Type B pancreatic cell (in vitro differentiated cells): Measurements from ENCODE around the gene CWC25. TPM values are rescaled to one million over a fixed set of nuclear protein-coding genes. Genes with fewer than 3 reads are reported as not detected.

ENCODE experiments used
- DNase-seq: peaks from one replicate; pipeline ENCODE4 v3.0.0; 2021; ENCODE audit warnings: mixed read lengths; ENCODE audit not compliant: unreplicated experiment; ENCODE audit errors: extremely low spot score
- H3K27ac Mint-ChIP-seq: 2 replicates; pipeline ENCODE4 v1.8.0; 2021; ENCODE audit warnings: mild to moderate bottlenecking, mixed read lengths
- H3K27me3 Mint-ChIP-seq: 2 replicates; pipeline ENCODE4 v1.8.0; 2021; ENCODE audit warnings: mixed read lengths
- H3K36me3 Mint-ChIP-seq: 2 replicates; pipeline ENCODE4 v1.8.0; 2021; ENCODE audit warnings: mixed read lengths
- H3K4me1 Mint-ChIP-seq: one replicate; pipeline ENCODE4 v1.8.0; 2021; ENCODE audit warnings: mixed read lengths; ENCODE audit not compliant: unreplicated experiment
- H3K4me3 Mint-ChIP-seq: 2 replicates; pipeline ENCODE4 v1.8.0; 2021; ENCODE audit warnings: mild to moderate bottlenecking, mixed read lengths
- H3K9me3 Mint-ChIP-seq: 2 replicates; pipeline ENCODE4 v1.8.0; 2021; ENCODE audit warnings: mixed read lengths
- CTCF ChIP-seq: fragments of 200-600 bp; sonication (generic); conservative IDR thresholded peaks from 2 replicates; pipeline ENCODE4 v1.5.0; 2021; ENCODE audit warnings: antibody characterized with exemption, mild to moderate bottlenecking
- total RNA-seq: library from RNA; stranded (reverse); gene quantifications from 2 replicates; pipeline ENCODE4 v1.2.1, GENCODE V29; 2021; ENCODE audit warnings: low replicate concordance

Gene CWC25
- total RNA-seq, 1 donor from 2014 or later: 17.7 TPM

- Mint-ChIP-seq H3K4me3 (peak overlapping the region; percentile 96), H3K36me3 (peaks cover 3% of the 10 kb centered on the region), H3K9me3 (no peaks in the 10 kb centered on the region), H3K27me3 (peaks cover 13% of the 10 kb centered on the region), H3K27ac (peak overlapping the region; percentile 96), H3K4me1 (peaks cover 47% of the 10 kb centered on the region)
- no peak for TF ChIP-seq CTCF
- no peak for DNase-seq
Observed at GRCh38 chr17:38871247-38872015, 46.3 kb upstream of the CWC25 start.

- DNase-seq: no peak
- Mint-ChIP-seq H3K9me3 (no peaks in the 10 kb centered on the region), H3K4me1 (peaks cover 46% of the 10 kb centered on the region), H3K36me3 (peaks cover 3% of the 10 kb centered on the region), H3K27ac (peak overlapping the region; percentile 96), H3K4me3 (peak overlapping the region; percentile 98), H3K27me3 (peaks cover 13% of the 10 kb centered on the region)
- no peak for TF ChIP-seq CTCF
Observed at GRCh38 chr17:38870259-38871165, 45.4 kb upstream of the CWC25 start.

- peak within 1 kb of the TSS; percentile 99 for H3K27ac Mint-ChIP-seq
- H3K4me3 Mint-ChIP-seq: peak within 1 kb of the TSS; percentile 99
- H3K36me3 Mint-ChIP-seq: peaks cover 3% of the 10 kb centered on the region
- TF ChIP-seq CTCF: no peak
- H3K4me1 Mint-ChIP-seq: peaks cover 39% of the 10 kb centered on the region
- H3K9me3 Mint-ChIP-seq: no peaks in the 10 kb centered on the region
- DNase-seq: peak; percentile 91
- peaks cover 13% of the 10 kb centered on the region for H3K27me3 Mint-ChIP-seq
Observed at GRCh38 chr17:38869526-38870258, 44.6 kb upstream of the CWC25 start, which contains the start of gene LASP1. TSS of gene LASP1 (plus strand) at chr17:38870058. CDS start at chr17:38870190, 132 bp downstream.

GRCh38 chr17:38868817-38869525 lies 43.9 kb upstream of the CWC25 start:
- peak; percentile 97 for DNase-seq
- TF ChIP-seq CTCF: peak; percentile 16
- Mint-ChIP-seq H3K4me3 (peak overlapping the region; percentile 99), H3K4me1 (peaks cover 36% of the 10 kb centered on the region), H3K36me3 (peaks cover 3% of the 10 kb centered on the region), H3K9me3 (no peaks in the 10 kb centered on the region), H3K27ac (peak overlapping the region; percentile 99), H3K27me3 (peaks cover 13% of the 10 kb centered on the region)
